OCI-LY3 (cell line): ENCODE results near the gene RAB11B.
A peak's percentile ranks its signal among the peaks of the same experiment; 100 is the strongest.

Experiments used
- H2AFZ ChIP-seq: fragments of 200-600, 300-600 bp; shearing (Covaris generic); 2 replicates; pipeline ENCODE4 v1.6.0; 2014; ENCODE audit warnings: antibody characterized with exemption, low read depth, low read length
- H3K27ac ChIP-seq: fragments of 200-600, 300-600 bp; sonication (generic); 2 replicates; pipeline ENCODE4 v1.5.1; 2014; ENCODE audit warnings: mild to moderate bottlenecking, low read length, moderate library complexity, mixed read lengths
- H3K27me3 ChIP-seq: fragments of 200-600, 300-600 bp; sonication (generic); 2 replicates; pipeline ENCODE4 v1.6.1; 2014; ENCODE audit warnings: low read depth, low read length, mixed read lengths
- H3K36me3 ChIP-seq: fragments of 200-600, 300-600 bp; sonication (generic); replicated peaks from 2 replicates; pipeline ENCODE3; 2014; ENCODE audit warnings: low read depth, low read length, mixed read lengths
- H3K4me1 ChIP-seq: fragments of 300-600, 200-600 bp; sonication (generic); 2 replicates; pipeline ENCODE4 v1.6.1; 2014; ENCODE audit warnings: low read length, mixed read lengths
- H3K4me2 ChIP-seq: fragments of 200-600, 300-600 bp; sonication (generic); 2 replicates; pipeline ENCODE4 v1.6.1; 2014; ENCODE audit warnings: low read length, mixed read lengths
- H3K4me3 ChIP-seq: fragments of 300-600, 200-600 bp; sonication (generic); 2 replicates; pipeline ENCODE4 v1.5.1; 2014; ENCODE audit warnings: antibody characterized with exemption, mild to moderate bottlenecking, low read length, moderate library complexity
- H3K79me2 ChIP-seq: fragments of 300-600, 200-600 bp; shearing (Covaris generic); 2 replicates; pipeline ENCODE4 v1.6.1; 2014; ENCODE audit warnings: mild to moderate bottlenecking, low read length, mixed read lengths
- H3K9ac ChIP-seq: fragments of 300-600, 200-600 bp; shearing (Covaris generic); 2 replicates; pipeline ENCODE4 v1.6.0; 2014; ENCODE audit warnings: mild to moderate bottlenecking, low read length, moderate library complexity
- H3K9me3 ChIP-seq: fragments of 200-600, 300-600 bp; shearing (Covaris generic); 2 replicates; pipeline ENCODE4 v1.6.1; 2014; ENCODE audit warnings: low read length, mixed read lengths; ENCODE audit not compliant: insufficient read depth
- H4K20me1 ChIP-seq: fragments of 200-600, 300-600 bp; sonication (generic); 2 replicates; pipeline ENCODE4 v1.6.1; 2016; ENCODE audit warnings: low read length, mixed read lengths; ENCODE audit not compliant: insufficient read depth
- CTCF ChIP-seq: fragments of 200-600, 300-600 bp; sonication (generic); IDR thresholded peaks from 2 replicates; pipeline ENCODE4 v1.5.1; 2014; ENCODE audit warnings: antibody characterized with exemption, low read length, low read depth
- EZH2phosphoT487 ChIP-seq: fragments of 200-600 bp; shearing (Covaris generic); IDR thresholded peaks from 2 replicates; pipeline ENCODE4 v1.6.1; 2018; ENCODE audit warnings: antibody characterized with exemption, mixed run types, low read depth

The RAB11B gene

GRCh38 chr19:8395621-8396082 lies 5.5 kb downstream of the RAB11B start:
- peaks cover 68% of the 10 kb centered on the region for H4K20me1 ChIP-seq
- TF ChIP-seq EZH2phosphoT487 (no peak), CTCF (no peak)
- peaks cover 66% of the 10 kb centered on the region for H3K79me2 ChIP-seq
- H3K4me2 ChIP-seq, result no peak overlapping the region
- H3K4me1 ChIP-seq, result peaks cover 5% of the 10 kb centered on the region
- H3K27me3 ChIP-seq, result no peaks in the 10 kb centered on the region
- no peak overlapping the region for H3K4me3 ChIP-seq
- H3K36me3 ChIP-seq, result peaks cover 4% of the 10 kb centered on the region
- no peak overlapping the region for H2AFZ ChIP-seq
- no peak overlapping the region for H3K27ac ChIP-seq
- H3K9ac ChIP-seq, result no peak overlapping the region
- H3K9me3 ChIP-seq, result no peaks in the 10 kb centered on the region

GRCh38 chr19:8396185-8396562 lies 6.0 kb downstream of the RAB11B start:
- TF ChIP-seq CTCF (no peak), EZH2phosphoT487 (no peak)
- H3K27me3 ChIP-seq, result no peaks in the 10 kb centered on the region
- no peak overlapping the region for H3K27ac ChIP-seq
- H3K79me2 ChIP-seq, result peaks cover 63% of the 10 kb centered on the region
- peaks cover 4% of the 10 kb centered on the region for H3K36me3 ChIP-seq
- no peaks in the 10 kb centered on the region for H3K9me3 ChIP-seq
- H2AFZ ChIP-seq, result no peak overlapping the region
- H3K4me2 ChIP-seq, result no peak overlapping the region
- H3K4me3 ChIP-seq, result no peak overlapping the region
- H3K9ac ChIP-seq, result no peak overlapping the region
- peaks cover 2% of the 10 kb centered on the region for H3K4me1 ChIP-seq
- H4K20me1 ChIP-seq, result peaks cover 64% of the 10 kb centered on the region

- H3K9me3 ChIP-seq, result no peaks in the 10 kb centered on the region
- no peak overlapping the region for H3K4me2 ChIP-seq
- no peaks in the 10 kb centered on the region for H3K4me1 ChIP-seq
- H3K36me3 ChIP-seq, result peaks cover 4% of the 10 kb centered on the region
- no peaks in the 10 kb centered on the region for H3K27me3 ChIP-seq
- no peak overlapping the region for H3K4me3 ChIP-seq
- H3K79me2 ChIP-seq, result peaks cover 58% of the 10 kb centered on the region
- H3K9ac ChIP-seq, result no peak overlapping the region
- no peak overlapping the region for H2AFZ ChIP-seq
- peaks cover 59% of the 10 kb centered on the region for H4K20me1 ChIP-seq
- TF ChIP-seq CTCF (peak; percentile 55), EZH2phosphoT487 (no peak)
- no peak overlapping the region for H3K27ac ChIP-seq
Measured at GRCh38 chr19:8396563-8397203, 6.5 kb downstream of the RAB11B start.

GRCh38 chr19:8397271-8397670 lies 7.1 kb downstream of the RAB11B start:
- no peak overlapping the region for H3K9ac ChIP-seq
- no peak overlapping the region for H3K4me3 ChIP-seq
- no peaks in the 10 kb centered on the region for H3K4me1 ChIP-seq
- TF ChIP-seq CTCF, result no peak
- no peak for TF ChIP-seq EZH2phosphoT487
- no peaks in the 10 kb centered on the region for H3K27me3 ChIP-seq
- no peak overlapping the region for H2AFZ ChIP-seq
- H3K4me2 ChIP-seq, result no peak overlapping the region
- no peak overlapping the region for H3K27ac ChIP-seq
- H3K9me3 ChIP-seq, result no peaks in the 10 kb centered on the region
- peaks cover 53% of the 10 kb centered on the region for H4K20me1 ChIP-seq
- peaks cover 4% of the 10 kb centered on the region for H3K36me3 ChIP-seq
- peaks cover 52% of the 10 kb centered on the region for H3K79me2 ChIP-seq
